Smooth muscle cell (in vitro differentiated cells): Measurements from ENCODE around the gene OSTM1. TPM values are rescaled to one million over a fixed set of nuclear protein-coding genes. Genes with fewer than 3 reads are reported as not detected.

Source experiments
- DNase-seq: peaks from one replicate; lab custom pipeline; 2025; ENCODE audit not compliant: unreplicated experiment; lab: John Stamatoyannopoulos, UW
- H2AFZ ChIP-seq: fragments of 200-600 bp; sonication (generic); 2 replicates; pipeline ENCODE4 v1.6.0; 2016; ENCODE audit warnings: antibody characterized with exemption, low read depth, mild to moderate bottlenecking
- H3F3A ChIP-seq: fragments of 200-600 bp; sonication (generic); 2 replicates; pipeline ENCODE4 v1.6.0; 2017; ENCODE audit warnings: antibody characterized with exemption, low read depth
- H3K27ac ChIP-seq: fragments of 200-600 bp; sonication (generic); 2 replicates; pipeline ENCODE4 v1.5.1; 2016; ENCODE audit warnings: low read depth, mild to moderate bottlenecking
- H3K27me3 ChIP-seq: fragments of 200-600 bp; sonication (generic); 2 replicates; pipeline ENCODE4 v1.6.1; 2016; ENCODE audit warnings: low read depth, mild to moderate bottlenecking
- H3K36me3 ChIP-seq: fragments of 200-600 bp; sonication (generic); 2 replicates; pipeline ENCODE4 v1.5.1; 2016; ENCODE audit warnings: low read depth
- H3K4me1 ChIP-seq: fragments of 200-600 bp; sonication (generic); 2 replicates; pipeline ENCODE4 v1.5.1; 2016; ENCODE audit warnings: low read depth
- H3K4me2 ChIP-seq: fragments of 200-600 bp; sonication (generic); 2 replicates; pipeline ENCODE4 v1.6.0; 2016; ENCODE audit warnings: mild to moderate bottlenecking
- H3K4me3 ChIP-seq: fragments of 200-600 bp; sonication (generic); 2 replicates; pipeline ENCODE4 v1.5.1; 2016; ENCODE audit warnings: mild to moderate bottlenecking
- H3K79me2 ChIP-seq: fragments of 200-600 bp; sonication (generic); 2 replicates; pipeline ENCODE4 v1.6.0; 2016; ENCODE audit warnings: low read depth, mild to moderate bottlenecking
- H3K9ac ChIP-seq: fragments of 200-600 bp; sonication (generic); 2 replicates; pipeline ENCODE4 v1.6.0; 2016; ENCODE audit warnings: low read depth
- H3K9me3 ChIP-seq: fragments of 200-600 bp; sonication (generic); replicated peaks from 2 replicates; pipeline ENCODE4 v1.5.1; 2016; ENCODE audit warnings: low read depth
- H4K20me1 ChIP-seq: fragments of 200-600 bp; sonication (generic); 2 replicates; pipeline ENCODE4 v1.6.0; 2016; ENCODE audit warnings: low read depth
- WGBS: methylation state at CpG from one replicate; pipeline ENCODE4 v1.1.7; 2016; ENCODE audit warnings: low lambda C conversion rate; 5-methylcytosine and 5-hydroxymethylcytosine counted together
- polyA plus RNA-seq: library from polyadenylated mRNA; unstranded; fragments of >200 nt; fragmentation: Nextera tagmentation; extraction: Ambion mirVana; gene quantifications from 2 replicates; pipeline ENCODE4 v1.2.1, GENCODE V29; 2016
- total RNA-seq: library from RNA; depleted of rRNA; stranded (reverse); fragments of >200 nt; gene quantifications from 2 replicates; pipeline ENCODE4 v1.2.3, GENCODE V29; 2014
- TF ChIP-seq, protein P1 (sequence below): fragments of 200-600 bp; sonication (generic); IDR thresholded peaks from 2 replicates; pipeline ENCODE4 v1.5.1; 2017; ENCODE audit warnings: borderline replicate concordance, mild to moderate bottlenecking, antibody characterized with exemption; ENCODE audit not compliant: insufficient read depth, poor library complexity, severe bottlenecking

Gene OSTM1
- total and polyA plus RNA-seq, 2 experiments from 2014 or later: 11.7 to 31.4 TPM

DNA sequence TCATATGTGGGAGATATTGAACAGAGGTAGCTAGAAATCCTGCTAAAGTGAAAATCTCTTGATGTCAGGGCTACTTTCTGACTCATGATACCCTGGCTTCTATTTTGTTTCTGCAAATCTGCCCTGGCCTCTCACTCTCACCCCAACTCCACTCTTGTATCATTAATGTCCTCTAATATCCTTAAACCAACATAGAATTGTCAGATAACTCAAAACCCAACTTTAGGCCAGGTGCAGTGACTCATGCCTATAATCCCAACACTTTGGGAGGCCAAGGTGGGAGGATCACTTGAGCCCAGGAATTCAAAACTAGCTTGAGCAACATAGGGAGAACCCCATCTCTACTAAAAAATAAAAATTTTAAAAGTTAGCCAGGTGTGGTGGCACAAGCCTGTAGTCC, 33.8 kb upstream of the OSTM1 start:
- Histone ChIP-seq H3K4me2 (no peak overlapping the region), H3K79me2 (no peaks in the 10 kb centered on the region), H4K20me1 (no peaks in the 10 kb centered on the region), H3K9ac (no peak overlapping the region), H3K9me3 (no peaks in the 10 kb centered on the region), H3K4me1 (no peaks in the 10 kb centered on the region), H3K27me3 (peaks cover 23% of the 10 kb centered on the region), H2AFZ (no peak overlapping the region), H3K27ac (no peak overlapping the region), H3K36me3 (no peaks in the 10 kb centered on the region), H3F3A (no peaks in the 10 kb centered on the region), H3K4me3 (no peak overlapping the region)
- no peak for DNase-seq
- TF ChIP-seq, protein P1, sequence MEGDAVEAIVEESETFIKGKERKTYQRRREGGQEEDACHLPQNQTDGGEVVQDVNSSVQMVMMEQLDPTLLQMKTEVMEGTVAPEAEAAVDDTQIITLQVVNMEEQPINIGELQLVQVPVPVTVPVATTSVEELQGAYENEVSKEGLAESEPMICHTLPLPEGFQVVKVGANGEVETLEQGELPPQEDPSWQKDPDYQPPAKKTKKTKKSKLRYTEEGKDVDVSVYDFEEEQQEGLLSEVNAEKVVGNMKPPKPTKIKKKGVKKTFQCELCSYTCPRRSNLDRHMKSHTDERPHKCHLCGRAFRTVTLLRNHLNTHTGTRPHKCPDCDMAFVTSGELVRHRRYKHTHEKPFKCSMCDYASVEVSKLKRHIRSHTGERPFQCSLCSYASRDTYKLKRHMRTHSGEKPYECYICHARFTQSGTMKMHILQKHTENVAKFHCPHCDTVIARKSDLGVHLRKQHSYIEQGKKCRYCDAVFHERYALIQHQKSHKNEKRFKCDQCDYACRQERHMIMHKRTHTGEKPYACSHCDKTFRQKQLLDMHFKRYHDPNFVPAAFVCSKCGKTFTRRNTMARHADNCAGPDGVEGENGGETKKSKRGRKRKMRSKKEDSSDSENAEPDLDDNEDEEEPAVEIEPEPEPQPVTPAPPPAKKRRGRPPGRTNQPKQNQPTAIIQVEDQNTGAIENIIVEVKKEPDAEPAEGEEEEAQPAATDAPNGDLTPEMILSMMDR: no peak

DNA sequence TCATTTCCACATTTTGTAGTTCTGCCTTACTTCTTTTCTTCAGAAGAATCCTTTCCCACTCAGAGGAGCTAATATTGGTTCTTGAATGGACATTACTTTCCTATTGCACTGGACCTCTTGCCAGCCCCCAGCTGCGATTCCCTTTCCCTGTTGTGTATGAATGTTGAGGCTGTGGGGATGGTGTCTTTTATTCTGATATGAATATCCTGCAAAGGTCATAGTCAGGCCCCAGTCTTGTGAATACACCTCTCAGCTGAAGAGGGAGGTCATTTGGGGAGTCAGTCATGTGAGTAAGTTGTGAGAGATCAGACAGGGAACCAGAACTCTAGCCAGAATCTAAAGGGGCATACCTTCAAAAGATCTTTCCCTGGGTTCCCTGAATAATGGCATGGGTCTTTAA, 32.6 kb upstream of the OSTM1 start:
- DNase-seq: no peak
- WGBS: 100% methylated on average over 1 of the region's 1 CpG
- Histone ChIP-seq H3K27me3 (peaks cover 16% of the 10 kb centered on the region), H3K4me1 (no peaks in the 10 kb centered on the region), H3K36me3 (no peaks in the 10 kb centered on the region), H3K9me3 (no peaks in the 10 kb centered on the region), H4K20me1 (no peaks in the 10 kb centered on the region), H3K4me2 (no peak overlapping the region), H3K79me2 (no peaks in the 10 kb centered on the region), H3F3A (no peaks in the 10 kb centered on the region), H3K27ac (no peak overlapping the region), H2AFZ (no peak overlapping the region), H3K4me3 (no peak overlapping the region), H3K9ac (no peak overlapping the region)
- TF ChIP-seq, protein P1: no peak

DNA sequence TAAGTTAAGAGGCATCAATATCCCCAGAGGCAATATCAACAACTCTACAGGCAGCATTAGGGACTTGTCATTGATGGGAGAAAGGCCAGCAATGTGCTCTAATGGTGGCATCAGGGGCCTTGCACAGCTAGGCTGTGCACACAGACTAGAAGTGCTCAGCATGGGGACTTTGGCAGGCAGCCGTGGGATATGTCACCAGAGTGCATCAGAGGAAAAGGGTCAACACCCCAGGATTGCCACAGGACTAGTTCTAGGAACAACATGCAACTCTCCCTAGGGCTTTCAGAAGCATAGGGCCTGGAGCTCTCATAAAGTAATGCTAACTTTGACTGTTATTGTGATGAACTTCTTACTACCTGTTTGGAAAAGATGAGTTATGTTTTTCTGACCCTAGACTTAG, 32.2 kb upstream of the OSTM1 start:
- no peaks in the 10 kb centered on the region for H3K36me3 ChIP-seq
- H3K79me2 ChIP-seq: no peaks in the 10 kb centered on the region
- no peak overlapping the region for H3K27ac ChIP-seq
- H4K20me1 ChIP-seq: no peaks in the 10 kb centered on the region
- DNase-seq: no peak
- TF ChIP-seq, protein P1: no peak
- H3K4me2 ChIP-seq: no peak overlapping the region
- no peaks in the 10 kb centered on the region for H3F3A ChIP-seq
- no peak overlapping the region for H2AFZ ChIP-seq
- 92% methylated on average over 1 of the region's 1 CpG for WGBS
- no peaks in the 10 kb centered on the region for H3K4me1 ChIP-seq
- H3K9ac ChIP-seq: no peak overlapping the region
- H3K9me3 ChIP-seq: no peaks in the 10 kb centered on the region
- H3K27me3 ChIP-seq: peaks cover 12% of the 10 kb centered on the region
- H3K4me3 ChIP-seq: no peak overlapping the region

DNA sequence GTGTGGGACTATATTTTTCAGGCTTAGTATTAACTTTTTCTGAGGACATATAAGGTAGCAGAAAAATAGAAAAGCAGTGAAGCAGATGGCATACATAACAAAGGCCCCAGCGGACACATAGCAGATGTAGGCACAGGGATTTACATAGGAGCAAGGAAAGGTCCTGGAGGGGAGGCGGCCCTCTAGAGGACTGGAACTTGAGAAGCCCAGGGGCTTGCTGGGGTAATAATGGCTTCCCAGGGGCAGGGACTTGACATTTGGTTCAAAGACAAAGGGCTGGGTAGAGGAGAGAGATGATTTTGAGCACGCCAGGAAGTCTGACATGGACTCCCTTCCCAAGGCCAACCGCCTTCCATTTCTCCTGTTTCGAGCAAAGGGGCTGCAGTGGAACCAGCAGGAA, 31.7 kb upstream of the OSTM1 start:
- H3K4me2 ChIP-seq: no peak overlapping the region
- 87% methylated on average over 5 of the region's 5 CpGs for WGBS
- TF ChIP-seq, protein P1: no peak
- no peak overlapping the region for H3K9ac ChIP-seq
- no peaks in the 10 kb centered on the region for H4K20me1 ChIP-seq
- H3K9me3 ChIP-seq: no peaks in the 10 kb centered on the region
- H3F3A ChIP-seq: no peaks in the 10 kb centered on the region
- H3K27me3 ChIP-seq: peaks cover 8% of the 10 kb centered on the region
- H2AFZ ChIP-seq: no peak overlapping the region
- no peaks in the 10 kb centered on the region for H3K79me2 ChIP-seq
- no peak overlapping the region for H3K4me3 ChIP-seq
- no peak overlapping the region for H3K27ac ChIP-seq
- DNase-seq: no peak
- no peaks in the 10 kb centered on the region for H3K36me3 ChIP-seq
- H3K4me1 ChIP-seq: no peaks in the 10 kb centered on the region
